CD14-positive monocyte (primary cell): Measurements from ENCODE around the gene GPATCH3. TPM values are rescaled to one million over a fixed set of nuclear protein-coding genes. Genes with fewer than 3 reads are reported as not detected.

ENCODE experiments used
- DNase-seq, 3 donors: peaks; one replicate each; pipeline ENCODE4 v3.0.0-alpha.2; 2011 to 2022
- H2AFZ ChIP-seq: 2 replicates; pipeline ENCODE4 v1.6.0; 2012; ENCODE audit warnings: mild to moderate bottlenecking, low read depth, low read length, inconsistent platforms; ENCODE audit not compliant: insufficient read depth, poor library complexity, severe bottlenecking
- H3K27ac ChIP-seq, 2 donors: 1 replicate in 1 of 2; 2 replicates in 1 of 2; pipeline ENCODE4 v1.5.1; 2012 to 2013; ENCODE audit warnings: low read length in 2 of 2, control low read depth in 1 of 2, inconsistent platforms in 1 of 2, low read depth in 1 of 2, mild to moderate bottlenecking in 1 of 2
- H3K27me3 ChIP-seq, 2 donors: one replicate each; pipeline versions ENCODE4 v1.6.0 to v1.6.1; 2011 to 2013; ENCODE audit warnings: low read length in 2 of 2; ENCODE audit not compliant: control insufficient read depth in 2 of 2, insufficient read depth in 2 of 2
- H3K36me3 ChIP-seq, 2 donors: replicated peaks in 1 of 2; 1 replicate in 1 of 2; 2 replicates in 1 of 2; pipeline versions ENCODE4 v1.5.1 to v1.6.1; 2012 to 2013; ENCODE audit warnings: low read length in 2 of 2, control low read depth in 1 of 2, inconsistent platforms in 1 of 2, mild to moderate bottlenecking in 1 of 2; ENCODE audit not compliant: insufficient read depth in 2 of 2, control insufficient read depth in 1 of 2
- H3K4me1 ChIP-seq, 2 donors: 1 replicate in 1 of 2; 2 replicates in 1 of 2; pipeline versions ENCODE4 v1.5.1 to v1.6.1; 2012 to 2013; ENCODE audit warnings: low read length in 2 of 2, control low read depth in 1 of 2, inconsistent platforms in 1 of 2, mild to moderate bottlenecking in 1 of 2, moderate library complexity in 1 of 2; ENCODE audit not compliant: insufficient read depth in 2 of 2, control insufficient read depth in 1 of 2
- H3K4me2 ChIP-seq: replicated peaks from 2 replicates; pipeline ENCODE3; 2012; ENCODE audit warnings: low read length, moderate library complexity, mild to moderate bottlenecking; ENCODE audit not compliant: poor library complexity, severe bottlenecking; ENCODE audit errors: extremely low read depth
- H3K4me3 ChIP-seq, 3 experiments: fragments of 200-600 bp in 1 of 3; sonication (generic) in 1 of 3; replicated peaks in 1 of 3; 1 replicate in 2 of 3; 2 replicates in 1 of 3; pipeline ENCODE4 v1.5.1; 2011 to 2013; ENCODE audit warnings: low read length in 3 of 3, mild to moderate bottlenecking in 3 of 3, control low read depth in 2 of 3, low read depth in 2 of 3, inconsistent platforms in 1 of 3, moderate library complexity in 1 of 3
- H3K79me2 ChIP-seq: 2 replicates; pipeline ENCODE4 v1.6.0; 2012; ENCODE audit warnings: mild to moderate bottlenecking, control low read depth, inconsistent platforms, low read length, moderate library complexity; ENCODE audit not compliant: insufficient read depth
- H3K9ac ChIP-seq: 2 replicates; pipeline ENCODE4 v1.6.0; 2017; ENCODE audit warnings: low read length, mild to moderate bottlenecking; ENCODE audit not compliant: insufficient read depth, poor library complexity, severe bottlenecking
- H3K9me3 ChIP-seq, 2 donors: replicated peaks in 1 of 2; 1 replicate in 1 of 2; 2 replicates in 1 of 2; pipeline versions ENCODE4 v1.5.1 to v1.6.1; 2012 to 2013; ENCODE audit warnings: low read length in 2 of 2, control low read depth in 1 of 2; ENCODE audit not compliant: control insufficient read depth in 1 of 2, insufficient read depth in 1 of 2
- H4K20me1 ChIP-seq: 2 replicates; pipeline ENCODE4 v1.6.0; 2012; ENCODE audit warnings: mild to moderate bottlenecking, low read length, control low read depth, moderate library complexity; ENCODE audit not compliant: insufficient read depth
- H3K27ac Mint-ChIP-seq, 7 donors: one replicate each; pipeline ENCODE4 v1.8.0; 2020; ENCODE audit warnings: mild to moderate bottlenecking in 7 of 7, mixed read lengths in 7 of 7, moderate library complexity in 6 of 7, inconsistent platforms in 2 of 7
- H3K27me3 Mint-ChIP-seq, 3 donors: one replicate each; pipeline ENCODE4 v1.8.0; 2021 to 2022; ENCODE audit warnings: low read depth in 3 of 3, mild to moderate bottlenecking in 3 of 3, mixed read lengths in 3 of 3, moderate library complexity in 3 of 3, inconsistent platforms in 1 of 3
- H3K36me3 Mint-ChIP-seq, 2 donors: one replicate each; pipeline ENCODE4 v1.8.0; 2020; ENCODE audit warnings: mixed read lengths in 2 of 2, inconsistent platforms in 1 of 2, mild to moderate bottlenecking in 1 of 2
- H3K4me1 Mint-ChIP-seq: one replicate; pipeline ENCODE4 v1.8.0; 2020; ENCODE audit warnings: mild to moderate bottlenecking, mixed read lengths
- H3K4me3 Mint-ChIP-seq, 2 donors: one replicate each; pipeline ENCODE4 v1.8.0; 2020; ENCODE audit warnings: mild to moderate bottlenecking in 2 of 2, mixed read lengths in 2 of 2, moderate library complexity in 1 of 2
- H3K9me3 Mint-ChIP-seq, 7 donors: one replicate each; pipeline ENCODE4 v1.8.0; 2020 to 2022; ENCODE audit warnings: mixed read lengths in 7 of 7, mild to moderate bottlenecking in 6 of 7, moderate library complexity in 6 of 7, inconsistent platforms in 2 of 7
- CTCF ChIP-seq: fragments of 200-600 bp; IDR thresholded peaks from one replicate; pipeline ENCODE4 v1.8.0; 2022; ENCODE audit warnings: antibody characterized with exemption, mild to moderate bottlenecking
- WGBS: methylation state at CpG from one replicate; pipeline ENCODE4 v1.1.5; 2013; ENCODE audit warnings: missing lambda C conversion rate; ENCODE audit not compliant: insufficient coverage; 5-methylcytosine and 5-hydroxymethylcytosine counted together
- intact Hi-C, 2 donors: fragments of 100-400 bp; cut with micrococcal nuclease; formaldehyde crosslinking; loops; one replicate each; pipeline versions ENCODE4 v1.15.0 to v1.15.1; 2023
- polyA plus RNA-seq, 3 donors: library from polyadenylated mRNA; depleted of rRNA in 1 of 3; unstranded in 2 of 3; stranded (reverse) in 1 of 3; fragments of 300-500 nt in 2 of 3; fragments of >200 nt in 1 of 3; fragmentation: Illumina TruSeq in 2 of 3; gene quantifications; 1 replicate in 2 of 3; 2 replicates in 1 of 3; pipeline ENCODE4 v1.2.3, GENCODE V29; 2012 to 2021

Gene GPATCH3
- polyA plus RNA-seq, 3 donors, result 8.2 to 11.8 (median 10.7) TPM

- WGBS, result 100% methylated on average over 1 of the region's 4 CpGs
- Histone ChIP-seq H3K27me3 (no peaks in the 10 kb centered on the region), H2AFZ (no peak overlapping the region), H3K9ac (no peak overlapping the region), H3K79me2 (no peaks in the 10 kb centered on the region), H3K4me1 (no peaks in the 10 kb centered on the region), H3K4me2 (no peak overlapping the region), H4K20me1 (peaks cover 23% of the 10 kb centered on the region), H3K4me3 (no peak overlapping the region), H3K9me3 (no peaks in the 10 kb centered on the region), H3K36me3 (peaks cover 51 to 70% of the 10 kb centered on the region in 2 donors), H3K27ac (no peak overlapping the region)
- Mint-ChIP-seq H3K4me3 (no peak overlapping the region), H3K4me1 (no peaks in the 10 kb centered on the region), H3K27me3 (no peaks in the 10 kb centered on the region), H3K9me3 (no peaks in the 10 kb centered on the region), H3K36me3 (peaks cover 52 to 72% of the 10 kb centered on the region in 2 donors), H3K27ac (peak overlapping the region in 1 of 7 donors; percentile 23)
- intact Hi-C loops, result no loop called here
- no peak for DNase-seq
- TF ChIP-seq CTCF, result no peak
Measured at GRCh38 chr1:26855636-26856035, 44.6 kb downstream of the GPATCH3 start.

GRCh38 chr1:26854906-26855305, 45.4 kb downstream of the GPATCH3 start:
- no peaks in the 10 kb centered on the region for H3K4me1 ChIP-seq
- 100% methylated on average over 1 of the region's 5 CpGs for WGBS
- H3K9ac ChIP-seq, result no peak overlapping the region
- H3K4me3 Mint-ChIP-seq, result no peak overlapping the region
- H3K36me3 ChIP-seq, result peaks cover 58 to 77% of the 10 kb centered on the region in 2 donors
- H3K27me3 ChIP-seq, result no peaks in the 10 kb centered on the region
- H3K4me3 ChIP-seq, result no peak overlapping the region
- H3K9me3 Mint-ChIP-seq, result no peaks in the 10 kb centered on the region
- no peaks in the 10 kb centered on the region for H3K27me3 Mint-ChIP-seq
- no peaks in the 10 kb centered on the region for H3K79me2 ChIP-seq
- no peaks in the 10 kb centered on the region for H3K4me1 Mint-ChIP-seq
- peaks cover 58 to 79% of the 10 kb centered on the region in 2 donors for H3K36me3 Mint-ChIP-seq
- peaks cover 23% of the 10 kb centered on the region for H4K20me1 ChIP-seq
- no peak overlapping the region for H3K27ac Mint-ChIP-seq
- no peaks in the 10 kb centered on the region for H3K9me3 ChIP-seq
- DNase-seq, result no peak
- no peak for TF ChIP-seq CTCF
- intact Hi-C loops, result no loop called here
- H2AFZ ChIP-seq, result no peak overlapping the region
- no peak overlapping the region for H3K27ac ChIP-seq
- H3K4me2 ChIP-seq, result no peak overlapping the region
